Ishikawa (cell line): Measurements from ENCODE around the gene TLDC2.

Experiments used
- CEBPB ChIP-seq: IDR thresholded peaks from 2 replicates; pipeline ENCODE4 v1.6.1; 2012
- CREB1 ChIP-seq: IDR thresholded peaks from 2 replicates; pipeline ENCODE4 v1.6.1; 2012; ENCODE audit warnings: low read depth
- EGR1 ChIP-seq: IDR thresholded peaks from 2 replicates; pipeline ENCODE4 v1.6.1; 2012
- EP300 ChIP-seq: IDR thresholded peaks from 2 replicates; pipeline ENCODE4 v1.6.1; 2012; ENCODE audit warnings: borderline replicate concordance
- FOXM1 ChIP-seq: IDR thresholded peaks from 2 replicates; pipeline ENCODE4 v1.6.1; 2012; ENCODE audit warnings: low read depth, borderline replicate concordance
- NFIC ChIP-seq: IDR thresholded peaks from 2 replicates; pipeline ENCODE4 v1.6.1; 2012
- RAD21 ChIP-seq: IDR thresholded peaks from 2 replicates; pipeline ENCODE4 v1.6.1; 2012; ENCODE audit warnings: low read depth
- TAF1 ChIP-seq: IDR thresholded peaks from 2 replicates; pipeline ENCODE4 v1.6.1; 2012; ENCODE audit warnings: low read depth, mild to moderate bottlenecking
- TCF12 ChIP-seq: IDR thresholded peaks from 2 replicates; pipeline ENCODE4 v1.6.1; 2012; ENCODE audit warnings: low read depth
- TEAD4 ChIP-seq: IDR thresholded peaks from 2 replicates; pipeline ENCODE4 v1.6.1; 2012
- YY1 ChIP-seq: IDR thresholded peaks from 2 replicates; pipeline ENCODE4 v1.6.1; 2012; ENCODE audit warnings: low read depth
- ZBTB7A ChIP-seq: IDR thresholded peaks from 2 replicates; pipeline ENCODE4 v1.6.1; 2012; ENCODE audit warnings: low read depth
- TF ChIP-seq, protein P1 (sequence below): IDR thresholded peaks from 2 replicates; pipeline ENCODE4 v1.6.1; 2012; ENCODE audit warnings: low read depth, mild to moderate bottlenecking
- TF ChIP-seq, protein P2 (sequence below): IDR thresholded peaks from 2 replicates; pipeline ENCODE4 v1.6.1; 2012
- TF ChIP-seq, protein P3 (sequence below): IDR thresholded peaks from 2 replicates; pipeline ENCODE4 v1.6.1; 2012

Gene TLDC2

GRCh38 chr20:36924167-36925045 is 48.5 kb downstream of the TLDC2 start:
- TF ChIP-seq EGR1 (no peak), RAD21 (no peak), TCF12 (no peak), YY1 (no peak), FOXM1 (no peak), TAF1 (no peak), NFIC (no peak)
- TF ChIP-seq, protein P1, sequence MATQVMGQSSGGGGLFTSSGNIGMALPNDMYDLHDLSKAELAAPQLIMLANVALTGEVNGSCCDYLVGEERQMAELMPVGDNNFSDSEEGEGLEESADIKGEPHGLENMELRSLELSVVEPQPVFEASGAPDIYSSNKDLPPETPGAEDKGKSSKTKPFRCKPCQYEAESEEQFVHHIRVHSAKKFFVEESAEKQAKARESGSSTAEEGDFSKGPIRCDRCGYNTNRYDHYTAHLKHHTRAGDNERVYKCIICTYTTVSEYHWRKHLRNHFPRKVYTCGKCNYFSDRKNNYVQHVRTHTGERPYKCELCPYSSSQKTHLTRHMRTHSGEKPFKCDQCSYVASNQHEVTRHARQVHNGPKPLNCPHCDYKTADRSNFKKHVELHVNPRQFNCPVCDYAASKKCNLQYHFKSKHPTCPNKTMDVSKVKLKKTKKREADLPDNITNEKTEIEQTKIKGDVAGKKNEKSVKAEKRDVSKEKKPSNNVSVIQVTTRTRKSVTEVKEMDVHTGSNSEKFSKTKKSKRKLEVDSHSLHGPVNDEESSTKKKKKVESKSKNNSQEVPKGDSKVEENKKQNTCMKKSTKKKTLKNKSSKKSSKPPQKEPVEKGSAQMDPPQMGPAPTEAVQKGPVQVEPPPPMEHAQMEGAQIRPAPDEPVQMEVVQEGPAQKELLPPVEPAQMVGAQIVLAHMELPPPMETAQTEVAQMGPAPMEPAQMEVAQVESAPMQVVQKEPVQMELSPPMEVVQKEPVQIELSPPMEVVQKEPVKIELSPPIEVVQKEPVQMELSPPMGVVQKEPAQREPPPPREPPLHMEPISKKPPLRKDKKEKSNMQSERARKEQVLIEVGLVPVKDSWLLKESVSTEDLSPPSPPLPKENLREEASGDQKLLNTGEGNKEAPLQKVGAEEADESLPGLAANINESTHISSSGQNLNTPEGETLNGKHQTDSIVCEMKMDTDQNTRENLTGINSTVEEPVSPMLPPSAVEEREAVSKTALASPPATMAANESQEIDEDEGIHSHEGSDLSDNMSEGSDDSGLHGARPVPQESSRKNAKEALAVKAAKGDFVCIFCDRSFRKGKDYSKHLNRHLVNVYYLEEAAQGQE: no peak
- TF ChIP-seq, protein P2, sequence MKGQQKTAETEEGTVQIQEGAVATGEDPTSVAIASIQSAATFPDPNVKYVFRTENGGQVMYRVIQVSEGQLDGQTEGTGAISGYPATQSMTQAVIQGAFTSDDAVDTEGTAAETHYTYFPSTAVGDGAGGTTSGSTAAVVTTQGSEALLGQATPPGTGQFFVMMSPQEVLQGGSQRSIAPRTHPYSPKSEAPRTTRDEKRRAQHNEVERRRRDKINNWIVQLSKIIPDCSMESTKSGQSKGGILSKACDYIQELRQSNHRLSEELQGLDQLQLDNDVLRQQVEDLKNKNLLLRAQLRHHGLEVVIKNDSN: no peak
- TF ChIP-seq, protein P3, sequence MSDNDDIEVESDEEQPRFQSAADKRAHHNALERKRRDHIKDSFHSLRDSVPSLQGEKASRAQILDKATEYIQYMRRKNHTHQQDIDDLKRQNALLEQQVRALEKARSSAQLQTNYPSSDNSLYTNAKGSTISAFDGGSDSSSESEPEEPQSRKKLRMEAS: no peak

- TF ChIP-seq, protein P3: no peak
Measured at GRCh38 chr20:36925234-36925633, 49.3 kb downstream of the TLDC2 start.

DNA sequence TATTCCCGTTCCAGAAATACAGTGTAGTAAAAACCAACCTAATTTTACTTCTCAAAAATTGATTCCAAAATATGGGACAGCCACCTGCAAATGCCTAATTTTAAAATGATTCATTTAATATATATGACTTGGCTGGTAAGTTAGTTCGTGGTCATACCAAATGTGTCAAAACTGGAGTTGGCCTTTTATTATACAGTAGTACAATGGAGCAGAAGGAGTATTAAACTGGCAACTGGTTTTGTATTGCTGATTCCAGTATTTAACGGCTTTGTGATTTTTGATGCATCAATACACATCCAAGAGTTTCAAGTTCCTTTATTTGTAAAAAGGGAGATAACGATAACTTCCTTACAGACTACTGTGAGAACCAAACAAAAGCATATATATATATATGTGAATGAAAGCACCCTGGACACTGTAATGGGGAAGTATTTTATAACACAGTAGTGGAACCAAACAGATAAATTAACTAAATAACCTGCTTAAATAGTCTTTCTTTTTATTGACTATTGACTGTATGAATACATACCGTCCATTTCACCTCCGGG is 50.8 kb downstream of the TLDC2 start:
- TF ChIP-seq, protein P1: no peak
- TF ChIP-seq, protein P3: no peak
- TF ChIP-seq CREB1 (no peak), EP300 (no peak), FOXM1 (no peak), TAF1 (no peak), ZBTB7A (no peak), TEAD4 (no peak), EGR1 (no peak)

DNA sequence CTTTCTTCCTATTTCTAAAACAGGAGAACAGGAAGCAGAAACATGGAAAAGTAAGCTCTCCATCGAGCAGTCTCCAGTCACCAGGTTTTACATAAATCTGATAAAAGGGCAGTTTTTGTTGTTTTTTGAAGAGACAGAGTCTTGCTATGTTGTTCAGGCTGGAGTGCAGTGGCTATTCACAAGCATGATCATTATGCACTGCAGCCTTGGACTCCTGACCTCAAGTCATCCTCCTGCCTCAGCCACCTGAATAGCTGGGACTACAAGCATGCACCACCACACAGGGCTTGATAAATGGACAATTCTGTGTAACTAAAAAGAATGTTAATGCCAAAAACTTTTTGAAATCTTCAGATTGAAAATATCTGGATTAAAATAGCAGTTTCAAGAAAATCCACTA is 51.8 kb downstream of the TLDC2 start:
- TF ChIP-seq CEBPB (no peak), TCF12 (no peak), TAF1 (no peak), TEAD4 (no peak), RAD21 (no peak), NFIC (no peak), ZBTB7A (no peak), EGR1 (no peak), EP300 (no peak), YY1 (no peak), CREB1 (no peak), FOXM1 (no peak)
- TF ChIP-seq, protein P2: no peak
- TF ChIP-seq, protein P1: no peak
- TF ChIP-seq, protein P3: no peak
